Measurements from ENCODE around the gene ARX. TPM values are rescaled to one million over a fixed set of nuclear protein-coding genes. Genes with fewer than 3 reads are reported as not detected.

ARX gene
- total RNA-seq, 2 donors from 2014 or later, result not detected

DNA sequence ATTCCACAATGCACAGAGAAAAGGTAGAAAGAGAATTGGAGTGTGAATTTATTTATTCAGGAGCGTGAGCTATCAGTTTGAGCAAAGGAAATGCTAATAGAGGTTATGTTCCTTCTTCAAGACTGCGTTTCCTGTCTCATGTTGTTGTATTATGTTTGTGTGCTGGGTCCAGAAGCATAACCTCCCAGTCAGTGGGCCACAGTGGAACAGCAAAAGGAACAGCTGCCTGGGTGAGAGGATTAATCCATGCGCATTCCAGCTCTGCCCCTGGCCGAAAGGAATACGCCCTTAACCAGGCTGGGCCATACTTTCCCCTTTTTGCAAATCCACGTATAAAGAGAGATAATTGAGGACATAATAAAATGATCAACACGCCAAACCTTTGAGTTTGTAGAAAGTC is 32.4 kb upstream of the ARX start:
- Histone ChIP-seq H3K4me1 (ENCODE audit: control insufficient read depth in 1 of 2, low read depth in 2 of 2) (no peaks in the 10 kb centered on the region), H3K4me3 (no peak overlapping the region), H3K27me3 (replicated peaks; ENCODE audit: insufficient read depth) (no peaks in the 10 kb centered on the region), H3K9me3 (no peaks in the 10 kb centered on the region), H3K36me3 (no peaks in the 10 kb centered on the region), H3K27ac (no peak overlapping the region)
- DNase-seq (ENCODE audit: low spot score), result no peak
- no peak for ATAC-seq (ENCODE audit: insufficient number of reproducible peaks, low FRiP score, low read depth)
- TF ChIP-seq, protein P1, sequence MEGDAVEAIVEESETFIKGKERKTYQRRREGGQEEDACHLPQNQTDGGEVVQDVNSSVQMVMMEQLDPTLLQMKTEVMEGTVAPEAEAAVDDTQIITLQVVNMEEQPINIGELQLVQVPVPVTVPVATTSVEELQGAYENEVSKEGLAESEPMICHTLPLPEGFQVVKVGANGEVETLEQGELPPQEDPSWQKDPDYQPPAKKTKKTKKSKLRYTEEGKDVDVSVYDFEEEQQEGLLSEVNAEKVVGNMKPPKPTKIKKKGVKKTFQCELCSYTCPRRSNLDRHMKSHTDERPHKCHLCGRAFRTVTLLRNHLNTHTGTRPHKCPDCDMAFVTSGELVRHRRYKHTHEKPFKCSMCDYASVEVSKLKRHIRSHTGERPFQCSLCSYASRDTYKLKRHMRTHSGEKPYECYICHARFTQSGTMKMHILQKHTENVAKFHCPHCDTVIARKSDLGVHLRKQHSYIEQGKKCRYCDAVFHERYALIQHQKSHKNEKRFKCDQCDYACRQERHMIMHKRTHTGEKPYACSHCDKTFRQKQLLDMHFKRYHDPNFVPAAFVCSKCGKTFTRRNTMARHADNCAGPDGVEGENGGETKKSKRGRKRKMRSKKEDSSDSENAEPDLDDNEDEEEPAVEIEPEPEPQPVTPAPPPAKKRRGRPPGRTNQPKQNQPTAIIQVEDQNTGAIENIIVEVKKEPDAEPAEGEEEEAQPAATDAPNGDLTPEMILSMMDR (IDR thresholded peaks at IDR 0.05), result no peak

DNA sequence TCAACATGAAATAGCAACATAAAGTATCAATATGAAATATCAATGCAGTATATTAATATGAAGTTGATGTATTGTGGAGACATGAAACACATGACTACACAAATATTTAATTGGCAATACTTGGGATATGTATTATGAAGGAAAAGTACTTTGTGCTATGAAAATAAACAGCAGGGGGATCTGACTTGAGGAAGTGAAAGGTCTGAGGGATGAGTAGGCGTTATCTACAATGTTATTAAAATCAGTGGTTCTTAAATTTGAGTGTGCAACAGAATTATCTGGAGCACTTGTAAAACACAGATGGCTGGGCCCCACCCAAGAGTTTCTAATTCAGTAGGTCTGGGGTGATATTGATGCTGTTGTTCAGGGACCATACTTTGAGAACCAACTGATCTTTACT is 27.4 kb upstream of the ARX start:
- no peak for ATAC-seq (ENCODE audit: insufficient number of reproducible peaks, low FRiP score, low read depth)

DNA sequence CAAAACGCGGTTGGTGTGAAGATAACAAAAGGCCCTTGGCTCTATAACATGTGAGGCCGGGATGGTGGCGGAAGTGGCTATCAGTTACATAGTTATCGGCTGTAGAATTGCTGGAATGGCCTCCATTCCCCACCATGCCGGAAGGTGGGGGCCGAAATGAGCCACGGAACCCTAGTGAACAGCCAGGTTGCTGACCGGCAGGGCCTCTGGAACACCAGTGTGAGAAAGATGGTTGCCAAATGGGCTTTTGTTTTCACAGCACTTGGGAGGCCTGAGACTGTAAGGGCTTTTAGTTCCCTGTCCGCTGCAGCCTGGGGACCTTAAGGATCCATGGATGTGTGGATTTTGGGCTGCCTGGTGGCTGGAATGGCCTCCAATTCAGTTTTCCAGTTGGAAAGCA is 23.3 kb upstream of the ARX start:
- Histone ChIP-seq H3K27ac (no peak overlapping the region), H3K4me3 (no peak overlapping the region), H3K36me3 (no peaks in the 10 kb centered on the region), H3K4me1 (ENCODE audit: control insufficient read depth in 1 of 2, low read depth in 2 of 2) (no peaks in the 10 kb centered on the region), H3K27me3 (replicated peaks; ENCODE audit: insufficient read depth) (no peaks in the 10 kb centered on the region), H3K9me3 (no peaks in the 10 kb centered on the region)
- TF ChIP-seq, protein P1 (IDR thresholded peaks at IDR 0.05), result no peak
- DNase-seq (ENCODE audit: low spot score) (no peak), ATAC-seq (ENCODE audit: insufficient number of reproducible peaks, low FRiP score, low read depth) (no peak)

More for the DNA sequence above, 27.4 kb upstream of the ARX start:
- Histone ChIP-seq H3K27ac (no peak overlapping the region), H3K4me1 (ENCODE audit: control insufficient read depth in 1 of 2, low read depth in 2 of 2) (no peaks in the 10 kb centered on the region), H3K36me3 (no peaks in the 10 kb centered on the region), H3K4me3 (no peak overlapping the region), H3K27me3 (replicated peaks; ENCODE audit: insufficient read depth) (no peaks in the 10 kb centered on the region), H3K9me3 (no peaks in the 10 kb centered on the region)
- no peak for DNase-seq (ENCODE audit: low spot score)
- TF ChIP-seq, protein P1 (IDR thresholded peaks at IDR 0.05), result no peak

DNA sequence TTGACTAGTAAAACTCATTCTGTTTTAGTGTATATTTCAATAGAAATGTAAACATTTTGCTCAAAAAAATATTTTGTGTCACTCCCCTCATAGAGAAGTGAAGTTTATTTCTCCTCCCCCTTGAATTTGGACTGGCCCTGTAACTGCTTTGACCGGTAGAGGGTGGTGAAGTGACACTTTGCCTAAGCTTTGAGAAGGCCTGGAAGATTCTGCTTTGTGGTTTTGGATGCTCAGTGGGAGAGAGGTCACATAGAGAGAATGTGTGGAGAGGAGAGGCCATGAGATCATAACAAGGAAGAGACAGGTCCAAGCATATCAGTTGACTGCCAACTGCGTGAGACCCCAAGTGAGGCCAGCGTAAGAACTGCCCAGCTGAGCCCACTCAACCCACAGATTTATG is 19.1 kb upstream of the ARX start:
- no peak overlapping the region for H3K4me3 ChIP-seq
- DNase-seq (ENCODE audit: low spot score), result no peak
- H3K27ac ChIP-seq, result no peak overlapping the region
- TF ChIP-seq, protein P1 (IDR thresholded peaks at IDR 0.05), result no peak
- no peaks in the 10 kb centered on the region for H3K36me3 ChIP-seq
- no peaks in the 10 kb centered on the region for H3K4me1 ChIP-seq (ENCODE audit: control insufficient read depth in 1 of 2, low read depth in 2 of 2)
- no peaks in the 10 kb centered on the region for H3K9me3 ChIP-seq
- H3K27me3 ChIP-seq (replicated peaks; ENCODE audit: insufficient read depth), result no peaks in the 10 kb centered on the region
- no peak for ATAC-seq (ENCODE audit: insufficient number of reproducible peaks, low FRiP score, low read depth)

DNA sequence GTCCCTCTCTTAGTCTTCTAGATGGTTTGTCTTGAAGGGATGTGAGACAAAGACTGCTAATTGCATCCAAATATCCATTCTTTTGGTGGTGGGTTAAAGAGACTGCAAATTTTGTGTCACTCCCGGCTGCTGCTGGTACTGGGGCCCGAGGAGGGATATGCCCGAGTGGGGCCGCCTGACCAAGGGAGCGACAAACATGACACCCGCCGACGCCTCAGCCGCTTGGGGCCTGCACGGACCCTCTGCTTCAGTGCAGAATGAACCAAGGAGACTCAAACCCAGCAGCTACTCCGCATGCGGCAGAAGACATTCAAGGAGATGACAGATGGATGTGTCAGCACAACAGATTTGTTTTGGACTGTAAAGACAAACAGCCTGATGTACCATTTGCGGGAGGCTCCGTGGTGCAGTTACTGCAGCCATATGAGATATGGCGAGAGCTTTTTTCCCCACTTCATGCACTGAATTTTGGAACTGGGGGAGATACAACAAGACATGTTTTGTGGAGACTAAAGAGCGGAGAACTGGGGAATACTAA is 13.6 kb upstream of the ARX start:
- ATAC-seq (ENCODE audit: insufficient number of reproducible peaks, low FRiP score, low read depth), result no peak
- Histone ChIP-seq H3K9me3 (no peaks in the 10 kb centered on the region), H3K4me1 (ENCODE audit: control insufficient read depth in 1 of 2, low read depth in 2 of 2) (no peaks in the 10 kb centered on the region), H3K27me3 (replicated peaks; ENCODE audit: insufficient read depth) (no peaks in the 10 kb centered on the region), H3K36me3 (no peaks in the 10 kb centered on the region), H3K27ac (no peak overlapping the region), H3K4me3 (no peak overlapping the region)
- TF ChIP-seq, protein P1 (IDR thresholded peaks at IDR 0.05), result no peak
- DNase-seq (ENCODE audit: low spot score), result no peak
